Thyroid gland (tissue), 4 donors: Measurements from ENCODE around the gene RBM5. TPM values are rescaled to one million over a fixed set of nuclear protein-coding genes. Genes with fewer than 3 reads are reported as not detected.

Experiments used
- DNase-seq, 2 donors: peaks; one replicate each; pipeline ENCODE4 v3.0.0-alpha.2; 2019
- H3K27ac ChIP-seq, 3 donors: fragments of 200-600 bp; sonication (generic); 1 replicate in 2 of 3; 2 replicates in 1 of 3; pipeline ENCODE4 v1.5.1; 2016 to 2019; ENCODE audit warnings: mild to moderate bottlenecking in 1 of 3, moderate library complexity in 1 of 3
- H3K27me3 ChIP-seq: fragments of 200-600 bp; sonication (generic); one replicate; pipeline ENCODE4 v1.5.1; 2019
- H3K36me3 ChIP-seq, 2 donors: fragments of 200-600 bp; sonication (generic); one replicate each; pipeline ENCODE4 v1.5.1; 2016 to 2019
- H3K4me1 ChIP-seq, 2 donors: fragments of 200-600 bp; sonication (generic); one replicate each; pipeline ENCODE4 v1.5.1; 2017 to 2019
- H3K4me3 ChIP-seq, 3 donors: fragments of 200-600 bp; sonication (generic); replicated peaks in 1 of 3; 1 replicate in 2 of 3; 2 replicates in 1 of 3; pipeline ENCODE4 v1.5.1; 2016; ENCODE audit warnings: mild to moderate bottlenecking in 1 of 3
- H3K9me3 ChIP-seq: fragments of 200-600 bp; sonication (generic); one replicate; pipeline ENCODE4 v1.5.1; 2017
- CTCF ChIP-seq, 6 experiments: fragments of 200-600 bp in 3 of 6; fragments of 450-650 bp in 3 of 6; sonication (generic) in 3 of 6; IDR thresholded peaks; one replicate each; pipeline ENCODE4 v1.5.1; 2016 to 2019; ENCODE audit warnings: antibody characterized with exemption in 6 of 6, mild to moderate bottlenecking in 2 of 6, inconsistent platforms in 1 of 6, moderate library complexity in 1 of 6
- POLR2A ChIP-seq, 2 donors: fragments of 450-650 bp; IDR thresholded peaks; one replicate each; pipeline ENCODE4 v1.6.1; 2017; ENCODE audit warnings: antibody characterized with exemption in 2 of 2, mild to moderate bottlenecking in 2 of 2, moderate library complexity in 1 of 2
- WGBS, 2 donors: methylation state at CpG; one replicate each; pipeline ENCODE4 v1.1.5; 2017; 5-methylcytosine and 5-hydroxymethylcytosine counted together
- intact Hi-C: fragments of 100-400 bp; cut with DNase I; formaldehyde crosslinking; loops from one replicate; pipeline ENCODE4 v1.15.1; 2023
- total RNA-seq, 4 donors: library from RNA; depleted of rRNA; stranded (reverse); fragments of >200 nt; gene quantifications; one replicate each; pipeline ENCODE4 v1.2.3, GENCODE V29; 2016

RBM5 gene
- total RNA-seq, 4 donors from 2014 or later, result 230 to 337 (median 268) TPM

GRCh38 chr3:50150863-50151686 is 62.4 kb downstream of the RBM5 start:
- 60 to 64% methylated on average over 12 to 14 of the region's 18 CpGs for WGBS, 2 donors
- intact Hi-C loops, result no loop called here
- Histone ChIP-seq H3K27me3 (no peaks in the 10 kb centered on the region), H3K9me3 (no peaks in the 10 kb centered on the region), H3K4me3 (no peak overlapping the region), H3K36me3 (no peaks in the 10 kb centered on the region), H3K27ac (peak overlapping the region in 1 of 3 donors; percentile 13), H3K4me1 (peaks cover 13 to 15% of the 10 kb centered on the region in 2 donors)
- no peak for TF ChIP-seq POLR2A (IDR thresholded peaks at IDR 0.05)
- no peak for TF ChIP-seq CTCF (IDR thresholded peaks at IDR 0.05)
- peak in 1 of 2 donors; percentile 53 for DNase-seq

DNA sequence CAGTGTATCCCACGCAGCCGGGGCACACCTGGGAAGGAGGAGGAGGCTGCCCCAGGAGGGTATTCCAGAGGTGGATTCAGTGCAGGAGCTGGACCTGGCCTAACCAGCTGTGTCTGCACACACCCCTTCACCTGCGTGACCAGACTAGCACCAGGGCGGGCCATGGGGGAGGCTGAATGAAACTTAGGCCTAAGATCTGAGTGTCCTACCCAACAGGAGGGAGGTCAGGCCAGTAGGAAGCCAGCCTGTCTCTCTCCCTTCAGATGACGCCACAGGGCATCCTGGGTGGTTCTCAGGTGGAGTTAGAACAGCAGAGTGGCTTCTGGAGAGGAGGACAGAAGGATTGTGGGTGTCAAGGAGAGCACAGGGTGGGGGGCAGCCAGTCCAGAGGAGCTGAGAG is 63.0 kb downstream of the RBM5 start:
- Histone ChIP-seq H3K4me3 (no peak overlapping the region), H3K4me1 (peaks cover 20 to 21% of the 10 kb centered on the region in 2 donors), H3K9me3 (no peaks in the 10 kb centered on the region), H3K36me3 (no peaks in the 10 kb centered on the region), H3K27ac (no peak overlapping the region), H3K27me3 (no peaks in the 10 kb centered on the region)
- intact Hi-C loops, result no loop called here
- WGBS, 2 donors, result 53 to 73% methylated on average over 3 to 4 of the region's 5 CpGs
- DNase-seq, result peak in 1 of 2 donors; percentile 62
- TF ChIP-seq POLR2A (IDR thresholded peaks at IDR 0.05) (no peak), CTCF (IDR thresholded peaks at IDR 0.05) (no peak)

- Histone ChIP-seq H3K4me3 (peak overlapping the region in 1 of 3 donors; percentile 39), H3K27ac (peak overlapping the region in 1 of 3 donors; percentile 59), H3K9me3 (no peaks in the 10 kb centered on the region), H3K27me3 (no peaks in the 10 kb centered on the region), H3K36me3 (no peaks in the 10 kb centered on the region), H3K4me1 (peaks cover 32 to 42% of the 10 kb centered on the region in 2 donors)
- WGBS, 2 donors, result 56 to 78% methylated on average over 6 to 9 of the region's 9 CpGs
- TF ChIP-seq CTCF (IDR thresholded peaks at IDR 0.05) (no peak), POLR2A (IDR thresholded peaks at IDR 0.05) (no peak)
- intact Hi-C loops, result no loop called here
- DNase-seq, result no peak
Measured at GRCh38 chr3:50153782-50154475, 65.2 kb downstream of the RBM5 start.

GRCh38 chr3:50154476-50154839 is 65.7 kb downstream of the RBM5 start:
- 10% methylated on average over 11 of the region's 34 CpGs; no CpG with 5 or more reads in 1 of the 2 donors for WGBS, 2 donors
- no peaks in the 10 kb centered on the region for H3K27me3 ChIP-seq
- TF ChIP-seq POLR2A (IDR thresholded peaks at IDR 0.05), result no peak
- TF ChIP-seq CTCF (IDR thresholded peaks at IDR 0.05), result peak in 5 of 6 experiments; percentile 28 to 63 (median 47)
- H3K36me3 ChIP-seq, result no peaks in the 10 kb centered on the region
- intact Hi-C loops, result no loop called here
- H3K9me3 ChIP-seq, result no peaks in the 10 kb centered on the region
- peak overlapping the region in 2 of 3 donors; percentile 37 to 39 for H3K4me3 ChIP-seq
- peaks cover 32 to 47% of the 10 kb centered on the region in 2 donors for H3K4me1 ChIP-seq
- no peak for DNase-seq
- peak overlapping the region in 1 of 3 donors; percentile 59 for H3K27ac ChIP-seq
